ENCODE measurements around the gene ANKRD34A. TPM values are rescaled to one million over a fixed set of nuclear protein-coding genes. Genes with fewer than 3 reads are reported as not detected.

Gene ANKRD34A
- total RNA-seq, 2 donors from 2014 or later = 1.1 TPM

GRCh38 chr1:145994391-145995120, 30.2 kb upstream of the ANKRD34A start:
- ATAC-seq (ENCODE audit: insufficient number of reproducible peaks, low FRiP score, low read depth) = no peak
- H3K4me3 ChIP-seq = peak overlapping the region; percentile 94
- H3K9me3 ChIP-seq = no peaks in the 10 kb centered on the region
- peak overlapping the region; percentile 84 to 89 for H3K27ac ChIP-seq
- H3K27me3 ChIP-seq (replicated peaks; ENCODE audit: insufficient read depth) = no peaks in the 10 kb centered on the region
- no peak for DNase-seq (ENCODE audit: low spot score)
- H3K4me1 ChIP-seq (ENCODE audit: control insufficient read depth in 1 of 2, low read depth in 2 of 2) = peaks cover 34 to 57% of the 10 kb centered on the region in 2 donors
- TF ChIP-seq CTCF (IDR thresholded peaks at IDR 0.05) = no peak
- peaks cover 19% of the 10 kb centered on the region for H3K36me3 ChIP-seq

- DNase-seq (ENCODE audit: low spot score) (no peak), ATAC-seq (ENCODE audit: insufficient number of reproducible peaks, low FRiP score, low read depth) (no peak)
- H3K27me3 ChIP-seq (replicated peaks; ENCODE audit: insufficient read depth) = no peaks in the 10 kb centered on the region
- H3K36me3 ChIP-seq = peaks cover 19% of the 10 kb centered on the region
- TF ChIP-seq CTCF (IDR thresholded peaks at IDR 0.05) = no peak
- peak overlapping the region; percentile 94 for H3K4me3 ChIP-seq
- peak overlapping the region; percentile 84 to 89 for H3K27ac ChIP-seq
- H3K9me3 ChIP-seq = no peaks in the 10 kb centered on the region
- peaks cover 27 to 50% of the 10 kb centered on the region in 2 donors for H3K4me1 ChIP-seq (ENCODE audit: control insufficient read depth in 1 of 2, low read depth in 2 of 2)
Observed at GRCh38 chr1:145993618-145994390, 29.4 kb upstream of the ANKRD34A start.

GRCh38 chr1:145992958-145993617, 28.7 kb upstream of the ANKRD34A start:
- TF ChIP-seq CTCF (IDR thresholded peaks at IDR 0.05) = no peak
- Histone ChIP-seq H3K4me1 (ENCODE audit: control insufficient read depth in 1 of 2, low read depth in 2 of 2) (peaks cover 20 to 42% of the 10 kb centered on the region in 2 donors), H3K36me3 (peaks cover 19% of the 10 kb centered on the region), H3K9me3 (no peaks in the 10 kb centered on the region), H3K27ac (peak overlapping the region; percentile 31 to 84), H3K4me3 (peak overlapping the region; percentile 94), H3K27me3 (replicated peaks; ENCODE audit: insufficient read depth) (no peaks in the 10 kb centered on the region)
- DNase-seq (ENCODE audit: low spot score) (no peak), ATAC-seq (ENCODE audit: insufficient number of reproducible peaks, low FRiP score, low read depth) (no peak)

GRCh38 chr1:145992502-145992936, 28.1 kb upstream of the ANKRD34A start:
- H3K27me3 ChIP-seq (replicated peaks; ENCODE audit: insufficient read depth) = no peaks in the 10 kb centered on the region
- no peaks in the 10 kb centered on the region for H3K9me3 ChIP-seq
- H3K27ac ChIP-seq = peak overlapping the region; percentile 31 to 84
- H3K36me3 ChIP-seq = peaks cover 19% of the 10 kb centered on the region
- no peak for TF ChIP-seq CTCF (IDR thresholded peaks at IDR 0.05)
- peak overlapping the region; percentile 94 for H3K4me3 ChIP-seq
- ATAC-seq (ENCODE audit: insufficient number of reproducible peaks, low FRiP score, low read depth) (no peak), DNase-seq (ENCODE audit: low spot score) (no peak)
- H3K4me1 ChIP-seq (ENCODE audit: control insufficient read depth in 1 of 2, low read depth in 2 of 2) = peaks cover 16 to 37% of the 10 kb centered on the region in 2 donors
